ENCODE results near the gene MT1M.

DNA sequence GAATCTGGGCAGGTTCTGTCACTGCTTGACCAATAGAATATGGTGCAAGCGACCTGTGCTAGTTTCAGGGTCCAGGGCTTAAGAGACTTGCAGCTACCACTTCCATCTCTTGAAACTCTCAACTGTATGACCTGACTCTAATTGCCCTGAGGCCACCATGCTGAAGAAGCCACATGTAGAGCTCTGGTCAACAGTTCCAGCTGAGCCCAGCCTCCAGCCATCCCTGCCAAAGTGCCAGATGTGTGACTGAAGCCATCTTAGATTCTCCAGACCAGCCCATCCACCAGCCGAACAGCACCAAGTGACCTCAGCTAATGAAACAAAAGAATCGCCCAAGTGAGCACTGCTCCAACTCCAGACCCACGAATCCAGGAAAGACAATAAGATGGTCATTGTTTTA lies 27.5 kb upstream of the MT1M start:
- no peak for TF ChIP-seq EZH2 (IDR thresholded peaks at IDR 0.05; ENCODE audit: borderline replicate concordance, low read length)
- TF ChIP-seq, protein P1, sequence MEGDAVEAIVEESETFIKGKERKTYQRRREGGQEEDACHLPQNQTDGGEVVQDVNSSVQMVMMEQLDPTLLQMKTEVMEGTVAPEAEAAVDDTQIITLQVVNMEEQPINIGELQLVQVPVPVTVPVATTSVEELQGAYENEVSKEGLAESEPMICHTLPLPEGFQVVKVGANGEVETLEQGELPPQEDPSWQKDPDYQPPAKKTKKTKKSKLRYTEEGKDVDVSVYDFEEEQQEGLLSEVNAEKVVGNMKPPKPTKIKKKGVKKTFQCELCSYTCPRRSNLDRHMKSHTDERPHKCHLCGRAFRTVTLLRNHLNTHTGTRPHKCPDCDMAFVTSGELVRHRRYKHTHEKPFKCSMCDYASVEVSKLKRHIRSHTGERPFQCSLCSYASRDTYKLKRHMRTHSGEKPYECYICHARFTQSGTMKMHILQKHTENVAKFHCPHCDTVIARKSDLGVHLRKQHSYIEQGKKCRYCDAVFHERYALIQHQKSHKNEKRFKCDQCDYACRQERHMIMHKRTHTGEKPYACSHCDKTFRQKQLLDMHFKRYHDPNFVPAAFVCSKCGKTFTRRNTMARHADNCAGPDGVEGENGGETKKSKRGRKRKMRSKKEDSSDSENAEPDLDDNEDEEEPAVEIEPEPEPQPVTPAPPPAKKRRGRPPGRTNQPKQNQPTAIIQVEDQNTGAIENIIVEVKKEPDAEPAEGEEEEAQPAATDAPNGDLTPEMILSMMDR (IDR thresholded peaks at IDR 0.05; ENCODE audit: low read length) = no peak
